ENCODE measurements around the gene DSTN. TPM values are rescaled to one million over a fixed set of nuclear protein-coding genes. Genes with fewer than 3 reads are reported as not detected.

DSTN gene
- total and polyA plus RNA-seq, 8 donors = 334 to 1,254 (median 577) TPM

- H3K4me1 ChIP-seq = peaks cover 40 to 100% (median 79%) of the 10 kb centered on the region in 4 donors
- H3K27ac ChIP-seq = peak overlapping the region in 1 of 5 donors; percentile 11
- TF ChIP-seq EP300 (IDR thresholded peaks at IDR 0.05) = no peak
- TF ChIP-seq POLR2AphosphoS5 (IDR thresholded peaks at IDR 0.05) = no peak
- TF ChIP-seq POLR2A (IDR thresholded peaks at IDR 0.05) = no peak
- TF ChIP-seq CTCF (IDR thresholded peaks at IDR 0.05) = no peak
- no peak for DNase-seq
- H3K36me3 ChIP-seq = peaks cover 6 to 24% (median 23%) of the 10 kb centered on the region in 4 donors
- WGBS, 5 donors = 24 to 59% (median 34%) methylated on average over 1 of the region's 1 CpG
- no peak overlapping the region for H3K4me3 ChIP-seq
- no peaks in the 10 kb centered on the region for H3K9me3 ChIP-seq
- no peaks in the 10 kb centered on the region for H3K27me3 ChIP-seq
- intact Hi-C loops (cut with DNase I; ENCODE audit: low total_unique reads) = no loop called here
These were observed 28.2 kb downstream of the DSTN start for GRCh38 chr20:17598013-17598550.

GRCh38 chr20:17601957-17602356 lies 32.1 kb downstream of the DSTN start:
- no peak for TF ChIP-seq CTCF (IDR thresholded peaks at IDR 0.05)
- peak in 1 of 3 donors; percentile 9 for TF ChIP-seq POLR2AphosphoS5 (IDR thresholded peaks at IDR 0.05)
- TF ChIP-seq EP300 (IDR thresholded peaks at IDR 0.05) = no peak
- Histone ChIP-seq H3K27me3 (no peaks in the 10 kb centered on the region), H3K4me1 (peaks cover 40 to 100% (median 76%) of the 10 kb centered on the region in 4 donors), H3K9me3 (no peaks in the 10 kb centered on the region), H3K27ac (peak overlapping the region in 2 of 5 donors; percentile 16 to 30), H3K4me3 (no peak overlapping the region), H3K36me3 (peaks cover 12 to 62% (median 50%) of the 10 kb centered on the region in 4 donors)
- WGBS, 5 donors = 31 to 46% (median 39%) methylated on average over 4 of the region's 4 CpGs
- intact Hi-C loops (cut with DNase I; ENCODE audit: low total_unique reads) = no loop called here
- DNase-seq = no peak

DNA sequence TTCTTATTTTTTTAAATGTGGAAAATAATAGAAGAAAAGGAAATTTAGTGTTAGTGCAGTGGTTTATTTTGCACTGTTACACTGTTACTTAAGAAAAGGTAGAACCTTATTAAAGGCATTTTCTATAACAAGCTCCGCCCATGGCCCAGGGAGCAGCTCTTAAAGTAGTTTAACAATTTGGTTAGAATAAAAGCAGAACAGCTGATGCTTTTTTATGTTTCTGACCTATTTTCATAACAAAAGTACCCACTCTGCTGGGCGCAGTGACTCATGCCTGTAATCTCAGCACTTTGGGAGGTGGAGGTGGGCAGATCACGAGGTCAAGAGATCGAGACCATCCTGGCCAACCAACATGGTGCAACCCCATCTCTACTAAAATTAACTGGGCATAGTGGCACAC lies 32.6 kb downstream of the DSTN start:
- H3K9me3 ChIP-seq = no peaks in the 10 kb centered on the region
- WGBS, 5 donors = 87 to 89% (median 88%) methylated on average over 4 of the region's 4 CpGs
- no peak for DNase-seq
- peak overlapping the region in 2 of 5 donors; percentile 16 to 30 for H3K27ac ChIP-seq
- H3K4me1 ChIP-seq = peaks cover 40 to 99% (median 71%) of the 10 kb centered on the region in 4 donors
- H3K36me3 ChIP-seq = peaks cover 12 to 67% (median 55%) of the 10 kb centered on the region in 4 donors
- H3K27me3 ChIP-seq = no peaks in the 10 kb centered on the region
- H3K4me3 ChIP-seq = no peak overlapping the region
- no peak for TF ChIP-seq POLR2A (IDR thresholded peaks at IDR 0.05)
- no peak for TF ChIP-seq CTCF (IDR thresholded peaks at IDR 0.05)
- no peak for TF ChIP-seq EP300 (IDR thresholded peaks at IDR 0.05)
- TF ChIP-seq POLR2AphosphoS5 (IDR thresholded peaks at IDR 0.05) = no peak
- intact Hi-C loops (cut with DNase I; ENCODE audit: low total_unique reads) = no loop called here

- intact Hi-C loops (cut with DNase I; ENCODE audit: low total_unique reads) = no loop called here
- H3K4me3 ChIP-seq = no peak overlapping the region
- 27 to 41% (median 31%) methylated on average over 5 of the region's 5 CpGs for WGBS, 5 donors
- peaks cover 30 to 99% (median 69%) of the 10 kb centered on the region in 4 donors for H3K4me1 ChIP-seq
- peak; percentile 74 to 84 for DNase-seq
- H3K36me3 ChIP-seq = peaks cover 16 to 85% (median 75%) of the 10 kb centered on the region in 4 donors
- no peak for TF ChIP-seq EP300 (IDR thresholded peaks at IDR 0.05)
- peak in 1 of 7 experiments; percentile 26 for TF ChIP-seq CTCF (IDR thresholded peaks at IDR 0.05)
- no peak for TF ChIP-seq POLR2A (IDR thresholded peaks at IDR 0.05)
- TF ChIP-seq POLR2AphosphoS5 (IDR thresholded peaks at IDR 0.05) = peak in 1 of 3 donors; percentile 78
- no peaks in the 10 kb centered on the region for H3K27me3 ChIP-seq
- H3K9me3 ChIP-seq = no peaks in the 10 kb centered on the region
- H3K27ac ChIP-seq = peak overlapping the region; percentile 38 to 80 (median 61)
These were observed 35.3 kb downstream of the DSTN start for GRCh38 chr20:17605131-17605660.

Measured in stomach (tissue), 9 donors.